ENCODE results near the gene FRS2. TPM values are rescaled to one million over a fixed set of nuclear protein-coding genes. Genes with fewer than 3 reads are reported as not detected.
"Not testable (repeated sequence)": the region's sequence is repeated elsewhere in the genome, so short reads cannot be mapped to it uniquely, and the experiment has no call there.

The FRS2 gene
- total RNA-seq, 1 donor: 70.0 TPM

DNA sequence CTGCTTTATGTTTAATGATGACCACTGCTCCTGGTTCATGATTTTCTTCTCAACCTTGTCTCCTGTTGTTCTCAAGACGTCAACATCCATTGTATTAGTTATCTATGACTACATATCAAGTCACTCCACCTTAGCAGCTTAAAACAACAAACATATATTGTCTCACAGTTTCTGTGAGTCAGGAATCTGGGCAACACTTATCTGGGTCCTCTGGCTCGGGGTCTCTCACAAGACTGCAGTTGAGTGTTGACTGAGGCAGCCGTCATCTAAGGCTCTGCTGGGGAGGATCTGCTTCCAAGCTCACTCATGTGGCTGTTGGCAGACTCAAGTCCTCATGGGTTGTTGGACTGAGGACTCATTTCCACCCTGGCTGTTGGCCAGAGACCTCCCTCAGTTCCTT lies 27.3 kb upstream of the FRS2 start:
- no peak for DNase-seq (ENCODE audit: low read depth)
- TF ChIP-seq CTCF (IDR thresholded peaks at IDR 0.05; ENCODE audit: insufficient read depth, low read depth, low read length): no peak
- no peak overlapping the region for H3K4me3 ChIP-seq (ENCODE audit: low read depth, low read length)

DNA sequence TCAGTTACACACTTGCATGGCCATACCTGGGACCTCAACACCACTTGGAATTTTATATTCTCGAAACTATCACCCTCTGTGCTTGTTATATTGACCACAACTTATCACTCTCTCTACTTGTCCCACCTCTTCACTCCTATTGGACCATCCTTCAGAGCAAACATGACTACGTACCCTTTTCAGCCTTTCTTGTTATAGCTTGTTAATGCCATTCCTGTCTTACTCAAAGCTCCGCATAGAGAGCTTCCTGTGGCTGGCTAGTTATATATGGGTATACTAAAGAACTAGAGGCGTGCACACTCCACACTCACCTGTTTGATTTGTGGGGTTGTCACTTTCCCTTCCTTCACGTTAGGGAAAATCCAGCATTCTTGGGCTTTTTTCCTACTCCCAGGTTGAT lies 26.3 kb upstream of the FRS2 start:
- no peak for TF ChIP-seq CTCF (IDR thresholded peaks at IDR 0.05; ENCODE audit: insufficient read depth, low read depth, low read length)
- no peak for DNase-seq (ENCODE audit: low read depth)

GRCh38 chr12:69447892-69448291 lies 22.3 kb upstream of the FRS2 start:
- no peak overlapping the region for H3K4me3 ChIP-seq (ENCODE audit: low read depth, low read length)
- no peak for TF ChIP-seq CTCF (IDR thresholded peaks at IDR 0.05; ENCODE audit: insufficient read depth, low read depth, low read length)
- DNase-seq (ENCODE audit: low read depth): no peak

More for the DNA sequence above, 26.3 kb upstream of the FRS2 start:
- H3K4me3 ChIP-seq (ENCODE audit: low read depth, low read length): no peak overlapping the region

DNA sequence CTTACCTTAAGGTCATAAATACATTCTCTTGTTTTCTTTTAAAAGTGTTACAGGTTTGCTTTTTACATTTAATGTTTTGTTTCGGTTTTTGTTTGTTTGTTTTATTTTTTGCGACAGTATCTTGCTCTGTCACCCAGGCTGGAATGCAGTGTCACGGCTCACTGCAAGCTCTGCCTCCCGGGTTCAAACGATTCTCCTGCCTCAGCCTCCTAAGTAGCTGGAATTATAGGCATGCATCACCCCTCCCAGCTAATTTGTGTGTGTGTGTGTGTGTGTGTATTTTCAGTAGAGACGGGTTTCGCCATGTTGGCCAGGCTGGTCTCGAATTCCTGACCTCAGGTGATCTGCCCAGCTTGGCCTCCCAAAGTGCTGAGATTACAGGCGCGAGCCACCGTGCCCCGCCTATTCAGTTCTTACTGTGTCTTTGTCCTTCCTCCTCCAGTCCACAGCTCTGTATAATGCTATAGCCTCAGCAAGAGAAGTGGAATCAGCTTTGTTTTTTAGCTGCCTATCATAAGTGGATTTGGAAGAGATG lies 17.5 kb upstream of the FRS2 start:
- H3K4me3 ChIP-seq (ENCODE audit: low read depth, low read length); DNase-seq (ENCODE audit: low read depth): not testable (repeated sequence)

DNA sequence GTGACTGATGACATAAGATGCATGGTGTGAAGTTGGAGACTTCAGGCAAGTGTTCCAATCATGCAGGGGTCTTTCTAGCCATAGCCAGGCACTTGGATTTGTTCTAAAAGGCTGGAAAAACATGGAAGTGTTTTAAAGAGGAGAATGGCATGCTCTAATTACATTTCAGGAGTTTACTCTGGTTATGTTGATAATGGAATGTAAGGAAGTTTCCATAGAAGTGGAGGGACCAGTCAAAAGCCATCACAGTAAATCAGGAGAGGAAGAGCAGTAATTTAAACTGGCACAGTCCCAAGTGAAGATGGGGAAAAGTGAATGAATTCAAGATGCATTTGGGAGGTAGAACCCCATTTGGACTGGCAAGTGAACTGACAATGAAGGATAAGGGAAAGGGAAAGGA lies 13.9 kb upstream of the FRS2 start:
- no peak for DNase-seq (ENCODE audit: low read depth)
- no peak overlapping the region for H3K4me3 ChIP-seq (ENCODE audit: low read depth, low read length)
- TF ChIP-seq CTCF (IDR thresholded peaks at IDR 0.05; ENCODE audit: insufficient read depth, low read depth, low read length): no peak

DNA sequence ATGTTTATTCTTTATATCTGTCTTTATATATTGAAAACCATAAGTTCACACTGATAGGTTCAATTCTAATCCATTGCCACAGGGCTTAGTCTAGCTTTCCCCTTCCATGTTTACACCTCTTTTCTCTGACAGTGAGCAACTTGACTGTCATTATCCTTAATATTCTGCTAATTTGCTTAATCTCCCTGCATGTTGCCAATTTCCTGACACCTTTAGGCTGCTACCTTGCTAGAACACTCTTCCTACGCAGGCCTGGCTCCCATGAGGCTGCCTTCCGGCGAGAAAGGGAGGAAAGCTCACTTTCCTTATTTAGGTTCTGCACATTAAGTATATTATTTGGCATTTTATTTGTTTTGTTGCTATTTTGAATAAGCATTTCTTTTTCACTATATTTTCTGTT lies 12.8 kb upstream of the FRS2 start:
- no peak for TF ChIP-seq CTCF (IDR thresholded peaks at IDR 0.05; ENCODE audit: insufficient read depth, low read depth, low read length)
- no peak overlapping the region for H3K4me3 ChIP-seq (ENCODE audit: low read depth, low read length)
- no peak for DNase-seq (ENCODE audit: low read depth)

DNA sequence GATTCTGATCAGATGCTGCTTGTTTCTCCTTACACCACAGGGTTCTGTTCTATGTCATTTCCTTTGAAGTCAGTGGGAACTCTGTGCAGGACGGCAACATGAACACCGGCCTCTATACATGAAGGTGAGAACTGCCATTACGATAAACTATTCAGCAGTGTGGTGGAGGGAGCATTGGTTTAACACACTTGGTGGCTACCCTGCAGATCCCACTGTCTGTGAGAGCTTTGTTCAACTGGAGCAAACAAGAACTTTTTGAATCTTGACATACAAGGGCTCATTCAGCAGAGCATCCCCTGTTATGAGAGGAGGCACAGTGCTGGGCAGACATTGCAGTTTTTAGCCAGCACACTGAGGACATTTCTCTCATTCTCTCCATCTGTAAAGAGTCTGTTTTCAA lies 10.7 kb upstream of the FRS2 start:
- TF ChIP-seq CTCF (IDR thresholded peaks at IDR 0.05; ENCODE audit: insufficient read depth, low read depth, low read length): no peak
- no peak overlapping the region for H3K4me3 ChIP-seq (ENCODE audit: low read depth, low read length)
- no peak for DNase-seq (ENCODE audit: low read depth)
